Stimulated activated CD4-positive, alpha-beta T cell treated with anti-CD3 and anti-CD28 coated beads, Interleukin-1b, Interleukin-23, amount 100 ng/mL, for 24 hours (primary cell): Measurements from ENCODE around the gene NUP210.
"Not testable (repeated sequence)": the region's sequence is repeated elsewhere in the genome, so short reads cannot be mapped to it uniquely, and the experiment has no call there.

Experiments used
- DNase-seq, 4 experiments: peaks; one replicate each; pipeline ENCODE4 v3.0.0-alpha.2; 2020; ENCODE audit warnings: low read depth in 4 of 4, low spot score in 1 of 4

The NUP210 gene

DNA sequence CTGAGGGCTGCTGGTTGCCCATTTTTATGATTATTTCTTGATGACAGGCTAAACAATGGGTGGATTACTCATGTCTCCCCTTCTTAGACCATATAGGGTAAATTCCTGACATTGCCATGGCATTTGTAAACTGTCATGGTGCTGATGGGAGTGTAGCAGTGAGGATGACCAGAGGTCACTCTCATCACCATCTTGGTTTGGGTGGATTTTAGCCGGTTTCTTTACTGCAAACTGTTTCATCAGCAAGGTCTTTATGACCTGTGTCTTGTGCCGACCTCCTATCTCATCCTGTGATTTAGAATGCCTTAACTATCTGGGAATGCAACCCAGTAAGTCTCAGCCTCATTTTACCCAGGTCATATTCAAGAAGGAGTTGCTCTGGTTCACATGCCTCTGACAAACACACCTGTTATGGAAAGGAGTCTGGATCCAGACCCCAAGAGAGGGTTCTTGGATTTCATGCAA is 10.3 kb upstream of the NUP210 start:
- not testable (repeated sequence) for DNase-seq

DNA sequence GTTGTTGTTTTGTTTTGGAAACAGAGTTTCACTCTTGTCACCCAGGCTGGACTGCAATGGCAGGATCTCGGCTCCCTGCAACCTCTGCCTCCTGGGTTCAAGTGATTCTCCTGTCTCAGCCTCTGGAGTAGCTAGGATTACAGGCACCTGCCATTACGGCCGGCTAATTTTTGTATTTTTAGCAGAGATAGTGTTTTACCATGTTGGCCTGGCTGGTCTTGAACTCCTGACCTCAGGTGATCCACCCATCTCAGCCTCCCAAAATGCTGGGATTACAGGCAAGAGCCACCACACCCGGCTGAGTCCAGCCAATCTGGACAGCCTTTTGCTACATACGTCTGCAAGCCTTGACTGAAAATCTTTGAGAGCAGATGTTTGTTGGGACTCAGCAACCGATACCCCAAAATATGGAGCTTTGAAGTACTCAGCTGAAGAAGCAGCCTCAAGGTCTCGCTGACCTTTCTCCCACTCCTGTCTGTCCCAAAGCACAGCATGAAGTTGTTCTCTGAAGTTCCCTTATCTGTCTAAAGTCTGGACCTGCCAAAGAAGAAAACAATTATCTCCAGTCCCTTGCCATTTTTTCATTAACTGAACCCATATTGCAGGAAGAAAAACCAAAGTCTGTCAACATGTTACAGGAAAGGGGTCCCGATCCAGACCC is 9.6 kb upstream of the NUP210 start:
- no peak for DNase-seq

DNA sequence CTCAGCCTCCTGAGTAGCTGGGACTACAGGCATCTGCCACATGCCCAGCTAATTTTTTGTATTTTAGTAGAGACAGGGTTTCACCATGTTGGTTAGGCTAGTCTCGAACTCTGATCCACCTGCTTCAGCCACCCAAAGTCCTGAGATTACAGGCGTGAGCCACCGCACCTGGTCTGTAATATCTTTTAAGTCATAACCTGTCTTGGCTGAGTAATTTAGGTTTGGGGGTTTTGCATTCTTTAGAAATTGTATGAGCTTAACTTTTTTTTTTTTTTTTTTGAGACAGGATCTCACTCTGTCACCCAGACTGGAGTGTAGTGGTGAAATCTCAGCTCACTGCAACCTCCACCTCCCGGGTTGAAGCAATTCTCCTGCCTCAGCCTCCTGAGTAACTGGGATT is 8.6 kb upstream of the NUP210 start:
- DNase-seq, result not testable (repeated sequence)

DNA sequence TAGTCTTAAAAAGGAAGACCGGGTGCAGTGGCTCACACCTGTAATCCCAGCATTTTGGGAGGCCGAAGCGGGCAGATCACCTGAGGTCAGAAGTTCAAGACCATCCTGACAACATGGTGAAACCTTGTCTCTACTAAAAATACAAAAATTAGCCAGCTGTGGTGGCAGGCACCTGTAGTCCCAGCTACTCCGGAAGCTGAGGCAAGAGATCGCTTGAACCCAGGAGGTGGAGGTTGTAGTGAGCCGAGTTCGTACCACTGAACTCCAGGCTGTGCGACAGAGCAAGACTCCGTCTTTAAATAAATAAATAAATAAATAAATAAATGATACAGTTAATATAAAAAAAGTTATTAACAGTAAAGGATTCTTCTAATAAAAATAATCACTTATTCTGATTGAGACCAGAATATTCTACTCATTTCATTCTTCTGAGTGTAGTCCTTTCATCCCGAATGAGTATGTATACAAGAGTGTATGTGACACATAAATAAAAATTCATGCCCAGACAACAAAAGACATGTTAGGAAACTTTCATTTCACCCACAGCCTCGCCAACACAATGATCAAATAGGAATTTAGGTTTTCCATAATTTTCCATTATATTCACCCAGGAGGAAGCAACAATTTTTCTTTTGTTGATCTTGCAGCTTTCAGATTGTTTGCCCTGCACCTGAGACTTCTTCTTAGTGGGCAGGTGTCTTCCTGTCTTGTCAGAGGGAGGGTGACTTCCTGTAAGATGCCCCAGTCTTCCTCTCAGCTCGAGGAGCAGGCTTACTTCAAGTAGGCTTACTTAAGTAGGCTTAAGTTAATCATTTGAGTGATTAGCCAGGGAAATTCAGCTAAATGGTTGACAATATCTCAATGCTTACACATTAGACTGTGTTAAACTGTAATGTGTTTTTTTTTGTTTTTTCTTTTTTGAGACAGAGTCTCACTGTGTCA is 7.8 kb upstream of the NUP210 start:
- DNase-seq, result no peak

DNA sequence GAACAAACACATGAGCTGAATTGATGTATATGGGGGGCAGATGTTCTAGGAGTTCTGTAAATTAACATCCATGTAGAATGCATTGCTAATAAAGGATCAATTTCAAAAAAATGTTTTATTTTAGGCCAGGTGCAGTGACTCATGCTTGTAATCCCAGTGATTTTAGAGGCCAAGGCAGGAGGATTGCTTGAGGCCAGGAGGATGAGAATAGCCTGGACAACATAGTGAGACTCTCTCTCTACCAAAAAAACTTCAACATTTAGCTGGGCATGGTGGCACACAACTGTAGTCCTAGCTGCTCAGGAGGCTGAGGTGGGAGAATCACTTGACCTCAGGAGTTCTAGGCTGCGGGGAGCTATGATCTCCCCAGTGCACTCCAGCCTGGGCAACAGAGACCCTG is 6.5 kb upstream of the NUP210 start:
- DNase-seq, result no peak

- DNase-seq, result no peak
These were observed 5.6 kb upstream of the NUP210 start for GRCh38 chr3:13425689-13426088.

- DNase-seq, result no peak
These were observed 4.9 kb upstream of the NUP210 start for GRCh38 chr3:13424865-13425617.

- DNase-seq, result no peak
These were observed 4.2 kb upstream of the NUP210 start for GRCh38 chr3:13424141-13424844.

- peak; percentile 34 to 64 (median 40) for DNase-seq
These were observed 976 bp upstream of the NUP210 start for GRCh38 chr3:13420831-13421765.

DNA sequence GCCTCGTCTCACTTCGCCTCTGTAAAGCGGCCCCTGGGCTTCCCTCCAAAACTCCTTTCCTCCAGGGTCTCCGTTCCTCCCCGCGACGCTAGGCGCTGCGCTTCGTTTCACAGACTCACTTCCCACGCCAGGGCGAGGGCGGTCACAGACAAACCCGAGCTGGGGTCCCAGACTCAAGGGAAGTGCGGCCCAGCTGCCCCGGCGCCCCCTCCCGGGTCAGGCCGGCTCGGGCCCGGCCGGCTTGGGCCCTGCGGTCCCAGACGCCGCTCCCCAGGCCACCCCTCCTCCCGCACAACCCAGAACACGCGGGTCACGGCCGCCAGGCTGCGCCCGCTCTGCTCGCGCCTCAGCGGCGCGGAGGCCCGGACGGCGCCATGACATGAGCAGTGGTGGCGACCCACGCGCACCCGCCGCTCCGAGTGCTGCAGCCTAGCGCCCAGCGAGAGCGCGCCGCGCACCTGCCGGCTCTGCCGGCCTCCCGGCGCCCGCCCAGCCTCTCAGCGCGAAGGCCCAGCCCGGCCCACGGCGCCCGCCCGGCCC is 547 bp downstream of the NUP210 start:
- peak; percentile 21 to 32 (median 27) for DNase-seq

DNA sequence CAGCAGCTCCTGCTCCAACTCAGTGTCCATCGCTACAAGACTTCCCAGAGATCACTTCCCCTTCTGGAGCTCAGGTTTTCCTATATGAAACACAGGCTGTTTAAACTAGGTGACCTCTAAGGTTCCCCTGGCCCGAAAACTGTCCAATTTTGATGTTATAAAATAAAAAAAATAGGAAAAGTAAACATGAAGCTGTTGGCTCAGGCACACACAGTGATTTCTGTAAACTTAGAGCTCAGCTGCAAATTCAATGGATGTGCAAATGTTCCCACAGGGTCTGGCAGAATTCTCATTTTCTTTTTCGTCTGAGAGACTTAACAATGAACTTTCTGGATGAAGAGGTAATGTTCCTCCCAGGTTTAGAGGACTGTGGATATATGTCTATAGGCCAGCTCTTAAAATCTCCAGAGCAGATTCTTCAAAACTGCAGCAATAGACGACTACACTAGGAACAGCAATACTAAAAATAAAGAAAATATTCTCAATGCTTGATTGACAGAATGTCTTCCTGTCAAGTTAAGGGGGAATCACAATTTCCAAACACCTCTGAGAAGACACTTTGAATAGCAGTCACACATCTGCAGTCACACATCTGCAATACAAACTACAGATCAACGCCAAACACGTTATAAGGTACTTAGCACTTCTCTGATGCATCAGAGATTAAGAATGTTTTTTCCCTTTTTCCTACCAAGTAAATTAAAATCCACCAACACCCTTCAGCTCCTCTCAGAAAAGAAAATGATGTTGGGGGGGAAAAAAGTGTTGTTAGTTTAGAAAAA is 2.8 kb downstream of the NUP210 start:
- no peak for DNase-seq

DNA sequence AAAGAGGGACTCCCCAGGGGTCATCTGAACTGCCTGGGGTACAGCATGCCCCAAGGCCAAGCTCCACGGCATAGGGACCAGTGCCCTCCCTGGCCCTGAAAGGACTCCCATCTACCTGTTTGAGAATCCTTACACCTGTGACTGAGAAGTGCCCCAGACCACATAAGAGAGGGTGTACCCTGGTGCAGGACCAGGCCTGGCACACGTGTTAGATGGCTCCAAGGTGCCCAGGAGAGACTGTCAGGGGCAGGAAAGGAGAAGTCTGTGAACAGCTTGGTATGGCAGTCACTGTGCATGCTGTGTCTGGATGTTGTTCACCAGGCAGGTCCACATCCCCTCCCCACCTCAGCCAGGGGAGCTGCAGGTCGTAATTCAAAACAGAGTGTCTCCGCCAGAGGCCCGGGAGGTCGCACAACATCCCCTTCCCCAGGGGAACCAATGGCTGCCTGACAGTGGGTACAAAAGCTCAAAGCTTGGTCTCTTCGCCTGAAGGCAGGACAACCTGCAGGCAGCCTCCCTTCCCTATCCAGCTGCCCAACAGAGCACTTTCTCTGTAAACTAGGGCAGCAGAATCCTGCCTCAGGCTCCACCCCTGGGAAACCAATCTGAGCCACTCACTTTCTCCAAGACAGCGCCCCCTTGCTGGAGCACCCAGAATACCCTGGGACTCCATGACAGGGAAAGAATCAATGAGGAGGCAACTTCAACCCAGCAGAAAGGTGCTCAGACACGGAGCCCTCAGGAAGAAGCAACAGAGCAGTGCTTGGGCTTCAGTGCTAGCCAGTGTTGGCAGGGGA is 3.9 kb downstream of the NUP210 start:
- no peak for DNase-seq

GRCh38 chr3:13415236-13415986 is 4.7 kb downstream of the NUP210 start:
- no peak for DNase-seq

- DNase-seq, result peak in 3 of 4 experiments; percentile 21 to 51 (median 26)
These were observed 5.9 kb downstream of the NUP210 start for GRCh38 chr3:13414040-13414729.

DNA sequence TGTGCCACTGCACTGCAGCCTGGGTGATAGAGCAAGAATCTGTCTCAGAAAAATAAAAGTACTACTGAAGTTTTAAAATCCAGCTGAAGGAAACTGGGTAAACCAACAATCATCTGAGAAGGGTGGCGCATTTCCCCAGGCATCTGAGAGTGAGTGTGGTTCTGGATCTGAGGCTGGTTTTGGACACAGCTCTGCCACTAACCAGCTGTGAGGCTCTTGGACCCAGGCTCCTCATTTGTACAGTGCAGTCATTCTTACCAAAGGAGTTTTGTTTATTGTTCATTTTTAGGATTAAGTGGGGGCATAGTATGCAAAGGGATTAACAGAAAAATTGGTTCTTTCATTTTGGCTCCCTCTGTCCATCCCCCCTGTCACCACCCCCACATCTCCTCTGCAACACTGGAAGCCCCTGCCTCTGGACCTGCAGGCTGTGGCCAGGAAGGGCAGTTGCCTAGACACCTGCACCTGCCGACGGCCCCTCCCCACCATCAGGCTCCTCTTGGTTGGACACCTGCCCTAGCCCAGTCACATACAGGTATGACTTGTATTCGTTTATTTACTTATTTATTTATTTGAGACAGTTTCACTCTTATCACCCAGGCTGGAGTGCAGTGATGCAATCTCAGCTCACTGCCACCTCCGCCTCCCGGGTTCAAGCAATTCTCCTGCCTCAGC is 8.8 kb downstream of the NUP210 start:
- DNase-seq, result no peak

DNA sequence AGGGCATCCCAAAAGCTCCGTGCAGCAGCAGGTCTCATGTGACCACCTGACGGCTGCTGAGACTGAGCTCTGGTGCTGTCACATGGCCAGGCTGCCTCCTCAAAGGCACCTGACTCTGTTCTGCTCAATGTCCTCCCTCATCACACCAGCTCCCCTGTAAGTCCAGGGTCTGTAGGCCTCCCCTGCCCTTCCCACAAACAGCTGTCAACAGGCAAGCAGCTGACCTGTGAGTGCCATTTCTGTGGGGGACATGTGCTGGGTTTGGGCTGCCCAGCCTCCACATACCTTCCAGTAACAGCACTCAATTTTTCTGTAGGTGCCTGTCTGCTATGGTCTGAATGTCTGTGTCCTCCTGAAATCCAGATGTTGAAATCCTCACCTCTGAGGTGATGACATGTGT is 11.2 kb downstream of the NUP210 start:
- DNase-seq, result no peak
